ENCODE results near the gene VANGL1. TPM values are rescaled to one million over a fixed set of nuclear protein-coding genes. Genes with fewer than 3 reads are reported as not detected.

Gene VANGL1
- total and polyA plus RNA-seq, 2 of the 8 experiments (the other 6 are each of a cell fraction or from before 2014, with no cell fraction given): 9.4 to 13.4 TPM

DNA sequence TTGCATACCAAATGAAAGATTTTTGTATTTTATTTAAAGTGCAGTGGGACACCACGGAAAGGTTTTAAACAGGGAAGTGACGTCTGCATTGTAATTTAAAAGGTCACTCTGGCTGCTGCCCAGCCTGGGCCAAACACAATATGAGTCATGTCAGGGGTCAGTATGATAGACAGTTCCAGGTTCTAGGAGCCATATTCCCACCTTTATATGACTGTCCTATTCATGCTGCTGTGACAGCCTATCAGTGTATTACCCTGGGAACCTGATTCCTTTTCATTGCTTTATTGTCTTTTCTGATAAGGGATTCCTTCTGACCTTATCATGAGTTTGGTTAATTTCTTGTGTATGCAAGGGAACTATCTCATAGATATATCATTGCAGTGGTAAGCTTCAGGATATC lies 5.3 kb downstream of the VANGL1 start:
- peaks cover 0 to 10% of the 10 kb centered on the region in 2 experiments for H4K20me1 ChIP-seq (replicated peaks in 1 of 2; ENCODE audit: control insufficient read depth in 1 of 2, insufficient read depth in 2 of 2, low read length in 2 of 2)
- no peak overlapping the region for H4K8ac ChIP-seq (ENCODE audit: extremely low read depth, insufficient read depth, low read length)
- H3K4ac ChIP-seq (replicated peaks; ENCODE audit: insufficient read length, low read depth, low read length): no peak overlapping the region
- no peak overlapping the region for H3K9ac ChIP-seq (replicated peaks in 1 of 4; ENCODE audit: extremely low read depth in 1 of 4, low read depth in 3 of 4, low read length in 3 of 4)
- peaks cover 10 to 67% of the 10 kb centered on the region in 2 experiments; a peak in 3 of 4 replicates for H3K79me2 ChIP-seq (ENCODE audit: control insufficient read depth in 1 of 2, insufficient read depth in 2 of 2, low read length in 2 of 2)
- no peak overlapping the region for H3K56ac ChIP-seq (replicated peaks; ENCODE audit: insufficient read length, low read depth, low read length)
- H3K14ac ChIP-seq (ENCODE audit: insufficient read length): no peak overlapping the region
- CTCF ChIA-PET (ENCODE audit: partially characterized antibody): interaction anchor here (0.7 to 1.3 kb wide), 4 partner anchors 19 to 60 kb away, joined by 3 to 5 read pairs (median 3); no protein-coding TSS in a partner anchor
- no peak overlapping the region for H3K23ac ChIP-seq (ENCODE audit: insufficient read length)
- H2AFZ ChIP-seq (ENCODE audit: low read length): no peak overlapping the region
- H3K4me1 ChIP-seq (replicated peaks in 1 of 4; ENCODE audit: control insufficient read depth in 3 of 4, insufficient read depth in 4 of 4, low read length in 3 of 4): peaks cover 15 to 35% (median 22%) of the 10 kb centered on the region in 4 experiments
- peaks cover 3% of the 10 kb centered on the region for H3K23me2 ChIP-seq (ENCODE audit: low read depth, low read length)
- H4K91ac ChIP-seq (replicated peaks; ENCODE audit: insufficient read length, low read length): no peak overlapping the region
- H3K9me3 ChIP-seq (ENCODE audit: insufficient read depth in 2 of 2, low read depth in 1 of 2, low read length in 1 of 2): no peaks in the 10 kb centered on the region
- H2BK120ac ChIP-seq (replicated peaks; ENCODE audit: low read depth, low read length): no peak overlapping the region
- POLR2A ChIA-PET (ENCODE audit: partially characterized antibody): no interaction called here
- no peak overlapping the region for H3K4me2 ChIP-seq (ENCODE audit: insufficient read depth in 1 of 2, low read depth in 2 of 2, low read length in 2 of 2)
- no peak overlapping the region for H2BK20ac ChIP-seq (ENCODE audit: low read length)
- H2BK15ac ChIP-seq (ENCODE audit: low read length): no peak overlapping the region
- H2BK12ac ChIP-seq (ENCODE audit: low read depth, low read length): no peak overlapping the region
- no peak overlapping the region for H3K27ac ChIP-seq (ENCODE audit: low read depth, low read length)
- FAIRE-seq (no peak), DNase-seq (ENCODE audit: low read depth in 1 of 2, low spot score in 2 of 2) (no peak)
- no peak overlapping the region for H3K4me3 ChIP-seq (ENCODE audit: extremely low read depth in 1 of 4, insufficient read depth in 2 of 4, low read depth in 3 of 4, low read length in 4 of 4)
- H3K18ac ChIP-seq (ENCODE audit: extremely low read depth, low read length): no peak overlapping the region
- H2BK5ac ChIP-seq (ENCODE audit: low read depth, low read length): no peak overlapping the region
- 0 out of 2 replicates have a peak, but pooled peaks cover 3% of the 10 kb centered on the region for H3K79me1 ChIP-seq (ENCODE audit: low read depth, low read length)
- no peaks in the 10 kb centered on the region for H3K27me3 ChIP-seq (replicated peaks in 1 of 4; ENCODE audit: control insufficient read depth in 3 of 4, extremely low read depth in 1 of 4, insufficient read depth in 3 of 4, low read length in 3 of 4)
- TF ChIP-seq ASH2L (IDR thresholded peaks at IDR 0.05; ENCODE audit: low read length) (no peak), KDM1A (IDR thresholded peaks at IDR 0.05; ENCODE audit: borderline replicate concordance, low read length) (no peak), BCL11A (IDR thresholded peaks at IDR 0.05; ENCODE audit: low read depth in 2 of 2, low read length in 2 of 2) (no peak), SIN3A (conservative IDR thresholded peaks at IDR 0.05 in 1 of 2, IDR thresholded peaks at IDR 0.05 in 1 of 2; ENCODE audit: low read depth in 1 of 2, low read length in 2 of 2) (no peak), RAD21 (IDR thresholded peaks at IDR 0.05 in 1 of 2, conservative IDR thresholded peaks at IDR 0.05 in 1 of 2; ENCODE audit: low read depth in 2 of 2, low read length in 2 of 2) (no peak), RBBP5 (IDR thresholded peaks at IDR 0.05; ENCODE audit: borderline replicate concordance, low read depth, low read length) (no peak), SP4 (IDR thresholded peaks at IDR 0.05; ENCODE audit: low read length) (no peak), POLR2A (IDR thresholded peaks at IDR 0.05; ENCODE audit: control extremely low read depth in 1 of 2, low read depth in 2 of 2, low read length in 2 of 2) (no peak), SUZ12 (IDR thresholded peaks at IDR 0.05; ENCODE audit: low read length) (no peak)
- TF ChIP-seq, protein P1, sequence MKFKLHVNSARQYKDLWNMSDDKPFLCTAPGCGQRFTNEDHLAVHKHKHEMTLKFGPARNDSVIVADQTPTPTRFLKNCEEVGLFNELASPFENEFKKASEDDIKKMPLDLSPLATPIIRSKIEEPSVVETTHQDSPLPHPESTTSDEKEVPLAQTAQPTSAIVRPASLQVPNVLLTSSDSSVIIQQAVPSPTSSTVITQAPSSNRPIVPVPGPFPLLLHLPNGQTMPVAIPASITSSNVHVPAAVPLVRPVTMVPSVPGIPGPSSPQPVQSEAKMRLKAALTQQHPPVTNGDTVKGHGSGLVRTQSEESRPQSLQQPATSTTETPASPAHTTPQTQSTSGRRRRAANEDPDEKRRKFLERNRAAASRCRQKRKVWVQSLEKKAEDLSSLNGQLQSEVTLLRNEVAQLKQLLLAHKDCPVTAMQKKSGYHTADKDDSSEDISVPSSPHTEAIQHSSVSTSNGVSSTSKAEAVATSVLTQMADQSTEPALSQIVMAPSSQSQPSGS (IDR thresholded peaks at IDR 0.05; ENCODE audit: low read length): no peak
- 85% methylated on average over 2 of the region's 2 CpGs; no CpG with 5 or more reads in 1 of the 2 experiments for WGBS, 2 experiments (ENCODE audit: extremely low coverage in 1 of 2, insufficient coverage in 1 of 2, insufficient read length in 1 of 2, insufficient replicate concordance in 2 of 2, low coverage in 1 of 2, low lambda C conversion rate in 2 of 2, missing lambda C conversion rate in 1 of 2)
- no peak overlapping the region for H2AK5ac ChIP-seq (ENCODE audit: low read depth, low read length)
- H4K5ac ChIP-seq (ENCODE audit: insufficient read length, low read depth, low read length): no peak overlapping the region
- H3K36me3 ChIP-seq (ENCODE audit: control insufficient read depth in 2 of 4, insufficient read depth in 4 of 4, low read length in 3 of 4): peaks cover 0 to 5% (median 0%) of the 10 kb centered on the region in 4 experiments; a peak in 1 of 8 replicates

All from H1 (cell line).